DLD1 (cell line): ENCODE results near the gene BLOC1S3.

Source experiments
- in situ Hi-C: cut with HindIII; loops from 2 replicates; pipeline ENCODE4 v1.10.0; 2017; ENCODE audit warnings: low sequenced_read_pairs

BLOC1S3 gene

DNA sequence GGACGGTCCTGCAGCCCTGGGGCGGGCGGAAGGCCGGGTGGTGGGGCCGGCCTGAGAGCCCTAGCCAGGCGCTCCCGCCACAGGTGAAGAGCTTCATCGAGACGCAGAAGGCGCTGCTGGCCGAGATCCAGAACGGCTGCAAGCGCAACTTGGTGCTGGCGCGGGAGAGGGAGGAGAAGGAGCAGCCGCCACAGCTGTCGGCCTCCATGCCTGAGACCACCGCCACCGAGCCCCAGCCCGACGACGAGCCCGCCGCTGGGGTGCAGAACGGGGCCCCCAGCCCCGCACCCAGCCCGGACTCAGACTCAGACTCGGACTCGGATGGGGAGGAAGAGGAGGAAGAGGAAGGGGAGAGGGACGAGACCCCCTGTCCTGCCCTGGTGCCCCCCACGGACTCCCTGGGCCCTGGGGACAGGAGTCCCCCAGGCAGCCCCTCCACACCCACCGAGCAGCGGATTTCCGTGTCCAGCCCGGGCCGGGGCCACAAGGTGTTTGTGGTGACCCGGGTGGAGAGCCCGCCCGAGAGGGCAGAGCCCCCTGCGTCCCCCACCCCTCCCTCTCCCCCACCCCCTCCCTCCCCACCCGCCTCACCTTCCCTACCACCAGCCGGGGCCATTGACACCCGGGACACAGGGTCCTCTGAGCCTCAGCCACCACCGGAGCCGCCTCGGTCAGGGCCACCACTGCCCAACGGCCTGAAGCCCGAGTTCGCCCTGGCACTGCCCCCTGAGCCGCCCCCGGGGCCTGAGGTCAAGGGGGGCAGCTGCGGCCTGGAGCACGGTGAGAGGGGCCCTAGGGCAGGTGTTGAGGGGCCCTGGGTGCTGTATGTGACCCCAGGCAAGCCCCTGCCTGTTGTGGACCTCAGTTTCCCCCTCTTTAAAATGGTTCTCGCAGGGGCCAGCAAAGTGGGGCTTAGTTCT lies 33.1 kb upstream of the BLOC1S3 start:
- in situ Hi-C loops, result no loop called here

DNA sequence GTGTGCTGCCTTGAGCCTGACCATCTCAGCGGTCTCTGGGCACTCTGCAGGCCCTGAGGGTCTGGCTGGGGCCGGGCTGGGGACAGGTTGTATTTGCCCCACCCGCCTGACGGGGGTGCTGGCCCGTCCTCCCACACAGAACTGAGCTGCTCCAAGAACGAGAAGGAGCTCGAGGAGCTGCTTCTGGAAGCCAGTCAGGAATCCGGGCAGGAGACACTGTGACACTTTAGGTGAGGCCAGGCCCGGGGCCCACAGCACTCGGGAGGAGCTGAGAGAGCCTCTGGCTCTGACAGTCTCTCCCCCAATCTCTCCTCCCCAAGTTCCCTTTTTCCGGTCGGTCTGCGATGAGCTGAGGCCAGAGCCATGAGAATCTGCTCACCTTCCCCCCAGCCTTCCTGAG lies 32.3 kb upstream of the BLOC1S3 start:
- in situ Hi-C loops, result no loop called here

DNA sequence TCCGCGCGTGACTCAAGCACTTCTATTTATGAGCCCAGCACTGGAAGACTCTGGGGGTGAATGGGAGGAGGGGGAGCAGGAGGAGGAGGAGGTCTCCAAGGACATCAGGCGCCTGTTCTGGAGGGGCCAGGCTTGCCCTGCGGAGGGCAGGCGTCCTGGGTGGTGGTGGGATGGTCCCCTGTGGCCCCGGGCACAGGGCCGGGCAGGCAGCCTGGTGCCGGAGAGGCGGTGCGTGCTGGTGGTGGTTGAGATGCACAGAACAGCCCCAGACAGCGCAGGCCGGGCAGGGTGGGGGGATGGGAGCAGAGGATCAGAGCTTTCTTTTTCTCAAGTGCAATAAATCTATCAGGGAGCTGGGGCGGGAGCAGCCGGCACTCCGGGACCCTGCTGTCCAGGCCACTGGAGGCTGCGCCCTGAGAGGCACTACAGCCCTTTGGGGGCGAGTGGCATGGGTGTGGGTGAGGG lies 31.8 kb upstream of the BLOC1S3 start:
- in situ Hi-C loops, result no loop called here

DNA sequence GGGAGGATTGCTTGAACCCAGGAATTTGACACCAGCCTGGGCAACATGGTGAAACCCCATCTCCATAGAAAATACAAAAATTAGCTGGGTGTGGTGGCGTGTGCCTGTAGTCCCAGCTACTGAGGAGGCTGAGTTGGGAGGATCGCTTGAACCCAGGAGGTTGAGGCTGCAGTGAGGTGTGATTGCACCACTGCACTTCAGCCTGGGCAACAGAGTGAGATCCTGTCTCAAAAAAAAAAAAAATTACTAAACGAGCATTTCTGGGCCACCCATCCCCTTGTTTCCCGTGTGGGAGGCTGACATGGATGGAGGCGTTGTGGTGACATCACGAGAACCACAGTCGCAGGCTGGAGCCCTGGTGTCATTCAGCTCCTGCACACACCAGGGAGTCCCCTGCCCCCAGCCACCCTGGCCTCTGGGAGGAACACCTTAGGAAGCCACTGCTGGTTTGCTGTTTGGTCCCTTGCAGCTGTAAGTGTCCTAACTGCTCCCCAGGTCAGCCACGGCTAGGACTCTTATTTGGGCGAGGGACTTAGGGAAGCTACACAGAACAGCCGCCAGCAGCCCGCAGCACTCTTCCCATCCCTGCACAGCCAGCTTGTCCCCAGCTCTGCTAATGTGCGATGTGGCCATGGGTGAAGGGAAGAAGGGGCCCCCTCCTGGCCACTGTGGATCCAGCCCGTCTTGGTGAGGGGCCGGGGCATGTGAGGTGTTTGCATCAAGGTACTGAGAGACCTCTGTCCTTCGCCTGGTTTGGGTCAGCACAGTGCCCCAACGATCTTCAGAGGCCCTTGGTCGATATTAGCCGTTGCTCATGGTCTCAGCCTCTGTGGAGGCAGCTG lies 30.5 kb upstream of the BLOC1S3 start:
- in situ Hi-C loops, result no loop called here

DNA sequence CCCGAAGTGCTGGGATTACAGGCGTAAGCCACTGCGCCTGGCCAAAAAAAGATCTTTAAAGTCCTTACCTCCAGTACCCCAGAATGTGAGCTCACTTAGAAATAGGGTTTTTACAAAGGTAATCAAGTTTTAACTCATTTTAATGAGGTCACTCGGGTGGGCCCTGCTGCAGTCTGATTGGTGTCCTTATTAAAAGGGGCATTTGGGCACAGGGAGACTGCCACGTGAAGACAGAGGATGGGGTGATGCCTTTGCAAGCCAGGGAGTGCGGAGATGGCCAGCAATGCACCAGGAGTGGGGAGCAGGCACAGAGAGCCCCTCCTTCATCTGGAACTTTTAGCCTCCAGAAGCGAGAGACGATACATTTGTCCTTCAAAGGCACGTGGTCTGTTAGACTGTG lies 29.5 kb upstream of the BLOC1S3 start:
- in situ Hi-C loops, result no loop called here

DNA sequence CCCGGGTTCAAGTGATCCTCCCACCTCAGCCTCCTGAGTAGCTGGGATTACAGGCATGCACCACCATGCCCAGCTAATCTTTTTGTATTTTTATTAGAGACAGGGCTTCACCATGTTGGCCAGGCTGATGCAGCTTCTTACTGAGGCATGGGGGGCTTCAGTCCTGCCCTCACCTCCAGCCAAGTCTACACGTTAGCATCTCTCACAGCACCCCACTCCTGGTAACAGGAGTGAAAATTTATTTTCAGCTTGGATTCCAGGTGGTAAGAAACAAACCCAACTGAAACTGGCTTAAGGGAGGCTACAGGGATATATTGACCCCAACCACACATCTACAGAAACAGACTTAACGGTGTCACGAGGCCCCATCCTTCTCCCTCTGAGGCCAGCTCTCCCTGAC lies 28.4 kb upstream of the BLOC1S3 start:
- in situ Hi-C loops, result no loop called here

DNA sequence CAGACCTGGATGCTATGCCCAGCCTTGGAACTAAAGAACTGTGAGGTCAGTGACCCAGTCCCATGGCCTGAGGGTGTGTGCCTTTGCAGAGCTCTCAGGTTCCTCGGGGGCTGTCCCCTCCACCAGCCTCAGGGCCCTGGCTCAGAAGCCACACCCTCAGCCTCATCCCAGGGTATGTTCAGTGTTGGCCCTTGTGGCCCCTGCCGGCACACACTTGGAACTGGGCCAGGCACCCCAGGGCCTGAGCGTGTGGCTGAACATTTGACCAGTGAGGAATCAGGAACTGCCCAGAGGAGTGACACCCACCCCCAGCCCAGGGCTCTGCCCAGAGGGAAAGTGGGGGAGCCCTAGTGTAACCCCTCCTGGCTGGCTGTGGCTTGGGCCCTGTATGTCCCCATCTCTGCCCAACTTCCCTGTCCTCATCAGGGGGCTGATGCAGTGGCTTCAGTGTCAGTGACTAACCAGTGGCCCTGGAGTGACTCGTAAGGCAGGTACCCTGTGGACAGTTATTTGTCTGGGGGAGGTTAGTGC lies 27.8 kb upstream of the BLOC1S3 start:
- in situ Hi-C loops, result no loop called here

DNA sequence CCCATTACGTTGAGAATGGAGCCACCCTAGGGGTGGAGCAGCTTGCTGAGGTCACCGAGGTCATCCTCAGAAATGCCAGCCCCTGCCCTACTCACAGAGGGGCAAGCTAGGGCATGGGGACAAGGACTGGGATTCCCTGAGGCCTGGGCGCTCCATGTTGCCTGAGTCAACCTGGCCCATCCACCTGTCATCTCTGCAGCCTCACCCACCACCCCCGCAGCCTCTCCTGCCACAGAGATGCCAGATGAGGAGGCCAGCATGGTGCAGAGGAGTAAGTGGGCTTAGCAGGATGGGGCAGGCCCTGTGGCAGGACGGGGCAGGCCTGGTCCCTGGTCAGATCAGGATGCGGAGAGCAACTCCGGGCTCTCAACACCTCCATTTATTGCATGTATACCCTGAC lies 27.3 kb upstream of the BLOC1S3 start:
- in situ Hi-C loops, result no loop called here

DNA sequence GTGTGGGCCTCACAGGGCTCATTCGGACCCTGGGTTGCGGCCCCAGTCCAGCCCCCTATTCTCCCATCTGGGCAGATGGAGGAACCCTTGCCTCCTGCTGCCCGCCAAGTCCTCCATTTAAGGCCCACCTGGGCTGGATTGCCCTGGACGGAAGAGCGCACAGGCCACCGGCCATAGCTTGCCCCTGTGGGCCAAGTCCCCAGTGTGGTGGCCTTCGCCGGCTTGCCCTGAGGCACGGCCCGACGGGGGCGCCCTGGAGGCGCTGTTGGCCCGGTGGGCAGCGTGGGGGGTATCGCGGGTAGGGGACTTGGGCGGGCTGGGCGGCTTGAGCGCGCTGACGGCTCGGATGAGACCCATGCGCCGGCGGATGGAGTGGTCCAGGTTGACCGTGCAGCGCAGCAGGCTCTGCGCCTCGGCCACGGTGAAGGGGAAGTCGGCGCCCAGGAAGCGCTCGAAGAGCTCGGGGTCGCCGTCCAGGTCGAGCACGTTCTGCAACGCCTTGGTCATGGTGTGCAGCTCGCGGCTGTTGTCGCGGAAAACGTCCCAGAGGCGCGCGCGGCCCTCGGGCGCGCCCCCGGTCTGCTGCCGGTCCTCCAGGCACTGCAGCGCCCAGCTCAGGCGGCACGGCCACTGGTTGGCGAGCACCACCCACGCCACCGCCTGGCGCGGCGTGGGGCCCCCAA lies 26.6 kb upstream of the BLOC1S3 start:
- in situ Hi-C loops, result no loop called here

DNA sequence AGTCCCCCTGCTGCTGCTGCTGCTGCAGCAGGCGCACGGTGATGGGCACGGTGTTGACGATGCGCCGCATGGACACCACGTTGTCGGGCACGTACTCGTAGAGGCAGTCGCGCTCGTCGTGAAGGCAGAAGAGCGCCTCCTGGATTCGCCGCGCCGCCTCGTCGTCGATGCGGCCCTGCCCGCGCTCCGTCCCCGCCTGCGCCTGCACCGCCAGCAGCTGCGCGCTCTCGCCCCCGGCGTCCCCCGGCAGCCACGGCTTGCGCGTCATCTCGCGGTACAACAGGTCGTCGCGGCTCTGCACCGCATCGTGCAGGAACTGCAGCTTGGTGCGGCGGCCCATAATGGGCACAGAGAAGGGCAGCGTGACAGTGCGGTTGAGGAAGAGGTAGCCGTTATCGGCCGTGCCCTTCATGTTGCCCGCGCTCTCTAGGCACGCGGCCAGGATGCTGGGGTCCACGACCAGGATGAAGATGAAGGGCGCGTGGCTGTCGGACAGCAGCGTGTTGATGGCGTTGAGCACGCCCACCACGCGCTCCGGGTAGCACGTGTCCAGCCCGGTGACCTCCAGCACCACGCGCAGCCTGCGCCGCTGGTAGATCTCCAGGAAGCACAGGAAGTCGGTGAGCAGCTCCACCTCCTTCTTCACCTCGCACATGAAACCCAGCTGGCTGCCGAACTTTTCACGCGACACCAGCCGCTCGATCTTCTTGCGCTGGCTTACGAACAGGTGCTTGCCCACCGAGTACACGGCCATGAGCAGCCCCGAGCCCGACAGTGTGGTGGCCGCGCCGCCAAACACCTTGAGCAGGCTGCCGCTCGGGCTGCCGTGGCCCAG lies 25.9 kb upstream of the BLOC1S3 start:
- in situ Hi-C loops, result no loop called here

DNA sequence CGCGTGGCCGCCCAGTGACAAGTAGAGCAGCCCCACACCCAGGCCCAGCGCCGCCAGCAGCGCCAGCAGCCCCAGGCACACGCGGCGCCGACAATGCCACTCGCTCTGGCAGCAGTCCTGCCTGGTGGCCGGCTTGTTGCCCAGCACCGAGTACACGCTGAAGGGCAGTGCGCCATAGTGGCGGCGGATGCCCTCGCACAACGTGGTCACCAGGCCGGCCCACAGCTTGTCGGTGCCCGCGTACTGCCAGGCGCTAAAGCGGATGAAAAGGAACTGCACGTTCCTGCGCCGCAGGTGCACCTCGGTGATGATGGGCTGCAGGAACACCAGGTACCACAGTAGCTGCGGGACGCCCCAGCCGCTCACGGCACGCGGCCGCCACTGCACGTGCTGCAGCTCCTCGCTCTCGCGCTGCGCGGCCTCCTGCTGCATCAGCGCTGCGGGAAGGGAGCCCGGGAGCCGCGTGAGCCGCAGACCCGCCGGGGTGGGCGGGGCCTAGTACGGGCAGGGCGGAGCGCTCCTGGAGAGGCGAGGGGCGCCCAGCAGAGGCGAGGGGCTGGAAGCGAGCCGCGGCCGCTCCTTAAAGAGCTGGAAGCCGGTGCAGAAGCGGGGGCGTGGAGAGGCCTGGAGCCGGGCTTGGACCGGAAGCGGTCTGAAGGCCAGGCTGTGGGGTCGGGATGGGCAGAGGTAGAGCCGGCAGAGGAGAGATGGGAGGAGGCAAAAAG lies 25.1 kb upstream of the BLOC1S3 start:
- in situ Hi-C loops, result no loop called here

DNA sequence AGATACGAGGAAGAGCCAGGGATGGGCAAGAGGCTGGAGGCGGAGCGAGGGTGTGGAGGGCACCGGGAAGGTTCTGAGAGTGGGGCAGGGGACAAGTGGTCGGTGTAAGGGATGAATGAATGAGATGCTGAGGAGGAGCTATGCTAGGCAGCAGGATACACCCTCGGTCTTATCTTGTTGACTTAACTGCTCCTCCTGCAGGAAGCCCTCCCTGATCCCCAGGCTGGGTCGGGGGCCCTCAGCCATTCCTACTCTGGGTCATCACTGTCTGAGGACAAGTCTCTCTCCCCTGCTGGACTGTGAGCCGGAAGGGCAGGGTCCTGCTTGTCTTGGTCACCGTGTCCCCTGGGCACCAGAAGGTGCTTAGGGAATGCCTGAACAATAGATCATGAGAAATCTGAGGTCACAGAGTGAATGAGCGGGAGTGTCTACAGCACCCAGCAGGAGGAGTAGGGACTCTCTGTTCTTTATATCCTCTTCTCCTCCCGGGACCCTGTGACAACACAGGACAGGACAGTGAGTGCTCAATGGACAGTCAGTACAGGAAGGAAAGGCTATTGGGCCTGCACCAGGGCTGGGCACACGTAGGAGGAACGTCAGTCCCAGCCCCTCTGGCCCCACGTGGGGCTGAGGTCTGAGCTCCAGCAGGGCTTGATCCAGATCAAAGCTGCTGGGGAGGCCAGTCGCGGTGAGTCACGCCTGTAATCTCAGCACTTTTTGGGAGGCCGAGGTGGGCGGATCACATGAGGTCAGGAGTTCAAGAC lies 24.3 kb upstream of the BLOC1S3 start:
- in situ Hi-C loops, result no loop called here

DNA sequence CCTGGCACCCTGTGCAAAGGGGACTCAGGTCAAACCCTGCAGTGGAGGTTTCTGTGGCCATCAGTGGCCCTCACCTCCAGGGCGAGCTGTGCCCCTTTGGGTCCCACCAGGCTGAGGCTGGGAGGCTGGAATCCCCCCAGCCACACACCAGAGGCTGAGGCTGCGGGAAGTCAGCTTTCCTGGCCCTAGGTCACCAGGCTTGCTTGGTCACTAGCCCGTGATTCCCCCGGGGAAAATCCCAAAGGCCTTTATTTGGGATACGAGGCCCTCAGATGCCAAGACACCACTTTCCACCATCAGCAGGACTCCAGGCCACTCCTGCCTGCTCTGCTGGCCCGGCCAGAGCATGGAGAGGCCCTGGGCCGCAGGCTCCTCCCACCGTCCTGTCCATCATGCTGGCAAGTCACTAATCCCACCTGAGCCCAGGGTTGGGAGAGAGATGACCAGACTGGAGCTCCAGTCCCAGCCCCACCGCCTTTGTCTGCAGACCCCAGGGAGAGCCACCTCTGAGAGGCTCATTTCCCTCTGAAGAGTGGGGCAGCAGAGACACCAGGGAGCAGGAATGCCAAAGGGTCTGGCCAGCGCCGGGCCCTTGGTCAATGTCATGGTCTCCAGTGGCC lies 22.5 kb upstream of the BLOC1S3 start:
- in situ Hi-C loops, result no loop called here

DNA sequence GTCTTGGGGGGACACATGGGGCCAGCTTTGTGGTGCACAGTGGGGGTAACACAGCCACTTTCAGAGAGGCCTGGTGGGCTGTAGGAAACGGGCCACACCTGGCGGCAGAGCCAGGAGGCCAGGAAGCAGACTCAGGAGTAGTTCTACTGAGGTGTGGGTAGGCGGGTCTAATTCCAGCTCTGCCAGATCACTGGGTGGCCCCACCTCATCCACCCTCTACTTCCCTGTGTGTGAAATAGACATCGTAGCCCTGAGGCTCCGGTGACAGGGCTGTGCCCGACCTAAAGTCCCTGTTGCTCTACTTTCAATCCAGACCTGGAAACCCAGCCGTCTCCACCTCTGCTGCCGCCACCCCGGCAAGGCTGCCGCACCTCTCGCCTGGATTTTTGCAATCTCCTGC lies 21.8 kb upstream of the BLOC1S3 start:
- in situ Hi-C loops, result no loop called here

DNA sequence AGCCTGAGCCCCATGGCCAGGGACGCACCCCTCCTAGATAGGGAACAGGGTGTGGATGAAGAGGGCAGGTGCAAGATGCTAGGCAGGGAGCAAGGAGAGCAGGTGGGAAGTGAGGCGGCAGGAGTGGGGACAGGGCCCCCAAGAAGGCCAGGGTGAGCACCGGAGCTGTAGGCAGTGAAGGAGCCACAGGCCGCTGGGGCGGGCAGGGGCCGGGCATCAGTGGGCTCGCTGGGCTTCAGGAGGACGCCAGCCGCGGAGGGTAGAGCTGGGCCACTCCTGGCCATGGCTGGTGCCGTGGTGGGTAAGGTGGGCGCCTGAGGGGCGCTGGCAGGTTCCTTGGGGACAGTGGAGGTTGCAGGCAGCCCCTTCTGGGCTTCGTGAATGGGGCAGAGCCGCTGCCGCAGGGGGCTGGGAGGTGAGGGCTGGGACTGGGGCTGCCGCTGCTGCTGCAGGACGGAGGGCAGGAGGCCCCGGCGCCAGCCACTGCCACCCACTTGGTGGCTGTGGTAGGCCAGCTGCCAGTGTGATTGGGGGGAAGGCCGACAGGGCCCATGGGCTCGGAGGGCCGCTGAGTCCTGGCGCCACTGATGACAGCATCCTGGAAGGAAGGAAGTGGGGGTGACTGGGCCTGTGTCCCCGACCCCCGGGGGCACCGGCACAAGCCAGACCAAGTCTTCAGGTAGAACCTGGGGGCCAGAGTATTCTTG lies 19.9 kb upstream of the BLOC1S3 start:
- in situ Hi-C loops, result no loop called here

DNA sequence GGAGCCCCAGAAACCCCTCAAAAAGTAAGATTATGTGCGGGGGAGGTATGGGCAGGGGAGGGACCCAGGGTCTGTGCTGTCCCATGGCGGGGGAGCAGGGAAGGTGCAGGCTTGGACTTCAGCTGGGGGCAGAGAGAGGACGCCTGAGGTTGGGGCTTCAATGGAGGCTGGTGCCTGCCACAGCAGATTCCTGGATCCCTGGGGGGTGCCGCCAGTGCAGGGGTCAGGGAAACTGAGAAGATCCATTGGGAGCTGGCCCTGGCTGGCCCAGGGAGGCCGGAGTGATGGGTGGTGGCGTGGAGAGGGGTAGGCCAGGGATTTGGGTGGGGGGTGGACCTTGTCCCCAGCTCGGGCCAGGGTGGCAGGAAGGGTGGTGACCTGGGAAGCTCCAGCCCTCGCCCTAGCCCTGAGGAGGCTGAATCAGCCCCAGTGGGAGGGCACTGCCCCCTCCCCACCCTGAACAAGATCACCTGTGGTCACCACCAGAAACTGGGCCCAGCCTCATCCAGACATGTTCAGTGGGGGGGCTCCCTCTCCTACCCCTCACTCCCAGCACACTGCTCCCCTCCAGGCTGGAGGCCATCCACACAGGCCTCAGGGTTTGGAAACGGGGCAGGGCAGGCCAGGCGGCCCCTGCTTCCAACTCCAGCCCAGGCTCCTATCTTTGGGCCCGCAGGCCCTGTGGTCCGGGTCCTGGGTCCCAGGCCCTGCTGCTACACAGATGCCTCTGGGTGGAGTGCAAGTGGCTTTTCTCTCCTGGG lies 19.2 kb upstream of the BLOC1S3 start:
- in situ Hi-C loops, result no loop called here

DNA sequence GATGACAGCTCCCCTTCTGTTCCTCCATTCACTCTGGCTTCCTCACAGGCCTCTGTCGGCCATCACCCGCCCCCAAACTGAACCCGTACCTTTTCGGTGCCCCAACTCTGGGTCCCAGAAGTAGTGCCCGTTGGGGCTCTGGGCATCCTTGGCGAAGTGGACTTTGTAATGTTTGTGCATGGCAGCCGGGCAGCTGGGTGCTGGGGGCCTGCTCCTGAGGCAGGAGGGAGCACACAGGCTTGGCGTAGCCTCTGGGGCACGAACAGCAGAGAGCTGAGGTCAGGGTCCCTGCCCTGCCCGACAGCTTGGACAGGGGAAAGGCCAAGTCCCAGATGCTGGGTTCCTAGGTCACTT lies 18.6 kb upstream of the BLOC1S3 start:
- in situ Hi-C loops, result no loop called here
